SK-N-SH (cell line): ENCODE results near the gene ESRP2.

ENCODE experiments used
- EP300 ChIP-seq, 2 experiments: IDR thresholded peaks; 2 replicates each; pipeline versions ENCODE4 v1.4.0 to v1.6.1; 2012; ENCODE audit warnings: borderline replicate concordance in 1 of 2, low read depth in 1 of 2, low read length in 1 of 2
- EZH2phosphoT487 ChIP-seq: fragments of 200-600 bp; sonication (generic); IDR thresholded peaks from 2 replicates; pipeline ENCODE4 v1.6.1; 2017; ENCODE audit warnings: low read depth, mixed run types, mild to moderate bottlenecking, antibody characterized with exemption, moderate library complexity, borderline replicate concordance
- PBX3 ChIP-seq: IDR thresholded peaks from 2 replicates; pipeline ENCODE4; 2012
- RAD21 ChIP-seq: IDR thresholded peaks from 2 replicates; pipeline ENCODE4 v1.6.1; 2012; ENCODE audit warnings: mild to moderate bottlenecking, low read length
- TF ChIP-seq, protein P1 (sequence below): fragments of 200-600 bp; sonication (generic); IDR thresholded peaks from 2 replicates; pipeline ENCODE4 v1.6.1; 2017; ENCODE audit warnings: antibody characterized with exemption, mild to moderate bottlenecking, moderate library complexity

DNA sequence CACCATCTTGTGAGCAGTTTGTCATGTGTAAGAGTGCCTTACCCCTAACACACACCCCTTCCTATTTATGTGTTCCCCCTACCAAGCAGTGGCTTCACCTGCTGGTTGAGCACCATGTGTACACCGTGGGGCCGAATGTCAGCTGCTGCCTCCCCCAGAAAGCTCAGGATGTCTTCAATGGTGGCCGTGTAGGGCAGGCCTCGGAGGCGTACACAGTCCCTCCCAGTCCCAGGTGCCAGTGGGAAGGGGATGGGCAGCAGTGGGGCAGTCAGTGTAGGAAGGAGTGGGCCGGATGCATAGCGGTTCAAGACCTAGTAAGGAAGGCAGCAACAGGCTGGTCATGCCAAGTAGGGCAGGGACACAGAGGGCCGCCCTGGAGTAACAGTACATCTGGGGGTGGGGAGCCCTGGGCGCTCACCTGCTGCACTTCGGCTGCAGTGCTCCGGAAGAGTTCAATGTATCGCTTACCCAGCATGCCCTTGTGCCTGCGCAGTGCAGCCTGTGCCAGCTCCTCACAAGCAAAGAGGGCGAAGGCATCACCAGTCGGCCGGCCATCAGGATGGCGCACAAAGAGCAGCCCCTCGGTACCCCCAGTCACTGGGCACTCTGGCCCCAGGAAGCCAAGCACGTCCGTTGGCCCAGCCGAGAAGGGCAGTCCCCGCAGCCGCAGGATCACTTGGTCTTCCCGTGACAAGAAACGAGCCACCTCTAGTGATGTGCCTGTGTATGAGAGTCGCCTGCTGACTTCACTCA, 4.4 kb downstream of the ESRP2 start:
- TF ChIP-seq, protein P1, sequence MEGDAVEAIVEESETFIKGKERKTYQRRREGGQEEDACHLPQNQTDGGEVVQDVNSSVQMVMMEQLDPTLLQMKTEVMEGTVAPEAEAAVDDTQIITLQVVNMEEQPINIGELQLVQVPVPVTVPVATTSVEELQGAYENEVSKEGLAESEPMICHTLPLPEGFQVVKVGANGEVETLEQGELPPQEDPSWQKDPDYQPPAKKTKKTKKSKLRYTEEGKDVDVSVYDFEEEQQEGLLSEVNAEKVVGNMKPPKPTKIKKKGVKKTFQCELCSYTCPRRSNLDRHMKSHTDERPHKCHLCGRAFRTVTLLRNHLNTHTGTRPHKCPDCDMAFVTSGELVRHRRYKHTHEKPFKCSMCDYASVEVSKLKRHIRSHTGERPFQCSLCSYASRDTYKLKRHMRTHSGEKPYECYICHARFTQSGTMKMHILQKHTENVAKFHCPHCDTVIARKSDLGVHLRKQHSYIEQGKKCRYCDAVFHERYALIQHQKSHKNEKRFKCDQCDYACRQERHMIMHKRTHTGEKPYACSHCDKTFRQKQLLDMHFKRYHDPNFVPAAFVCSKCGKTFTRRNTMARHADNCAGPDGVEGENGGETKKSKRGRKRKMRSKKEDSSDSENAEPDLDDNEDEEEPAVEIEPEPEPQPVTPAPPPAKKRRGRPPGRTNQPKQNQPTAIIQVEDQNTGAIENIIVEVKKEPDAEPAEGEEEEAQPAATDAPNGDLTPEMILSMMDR = no peak
- TF ChIP-seq PBX3 (no peak), RAD21 (no peak), EZH2phosphoT487 (no peak), EP300 (IDR thresholded peaks at IDR 0.05; ENCODE audit: borderline replicate concordance in 1 of 2, low read depth in 1 of 2, low read length in 1 of 2) (no peak)
